ENCODE measurements around the gene RALGAPB.
"Not testable (repeated sequence)": the region's sequence is repeated elsewhere in the genome, so short reads cannot be mapped to it uniquely, and the experiment has no call there.

Gene RALGAPB

DNA sequence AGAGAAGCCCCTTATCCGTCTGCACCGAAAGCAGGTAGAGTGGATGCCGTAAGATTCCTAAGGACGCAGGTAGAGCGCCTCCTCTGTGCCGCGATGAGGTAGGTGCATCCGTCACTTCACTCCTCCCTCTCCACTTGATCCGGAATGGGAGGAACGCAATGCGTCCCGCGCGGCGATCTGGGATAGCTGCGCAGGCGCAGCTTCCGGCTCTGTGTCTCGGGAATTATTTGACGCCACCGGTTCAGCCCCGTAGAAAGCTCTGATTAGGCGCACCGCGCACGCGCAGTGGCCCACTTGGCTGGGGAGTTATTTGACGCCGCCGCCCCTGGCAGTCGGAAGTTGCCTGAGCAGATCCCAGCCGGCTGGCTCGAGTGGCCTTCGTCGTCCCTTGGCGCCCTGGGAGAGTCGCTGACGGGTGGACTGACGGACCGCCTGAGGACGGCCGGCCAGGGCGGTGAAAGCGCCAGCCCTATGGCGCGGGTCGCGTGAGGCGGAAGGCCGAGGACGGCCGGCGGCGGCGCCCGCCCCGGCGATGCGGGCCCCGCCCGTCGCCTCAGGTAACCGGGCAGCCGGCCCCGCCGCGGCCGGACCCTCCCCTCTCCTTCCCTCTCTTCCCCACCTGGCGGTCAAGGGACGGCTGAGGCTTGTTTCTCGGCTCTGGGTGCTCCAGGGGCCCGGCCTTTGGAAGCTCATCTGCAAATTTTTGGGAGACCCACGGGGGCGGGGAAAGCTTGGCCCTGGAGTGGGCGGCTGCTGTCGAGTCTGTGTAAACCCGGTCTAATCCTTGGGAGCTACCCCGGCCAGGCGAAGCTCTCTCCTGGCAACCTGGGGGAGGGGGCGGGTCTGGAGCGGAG, at the start of gene RALGAPB:
TSS of gene RALGAPB (plus strand) at position 331 of the 854 bp plus-strand sequence. CDS start 15,590 bp downstream, outside the sequence.
- peak; percentile 99 for DNase-seq

DNA sequence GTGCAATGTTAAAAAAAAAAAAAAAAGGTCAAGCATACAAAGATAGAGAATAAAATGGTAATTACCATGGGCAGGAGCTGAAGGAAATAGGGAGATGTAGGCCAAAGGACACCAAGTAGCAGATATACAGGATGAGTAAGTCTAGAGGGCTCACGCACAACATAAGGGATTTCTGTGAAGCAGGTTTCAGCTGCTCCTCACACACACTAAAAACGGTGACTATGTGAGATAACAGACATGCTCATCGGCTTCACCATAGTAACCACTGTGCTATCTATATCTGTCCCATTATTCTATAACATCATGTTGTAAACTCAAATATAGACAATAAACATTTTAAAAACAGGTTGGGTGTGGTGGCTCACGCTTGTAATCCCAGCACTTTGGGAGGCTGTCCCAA, 49.1 kb upstream of the RALGAPB start:
- DNase-seq, result no peak

DNA sequence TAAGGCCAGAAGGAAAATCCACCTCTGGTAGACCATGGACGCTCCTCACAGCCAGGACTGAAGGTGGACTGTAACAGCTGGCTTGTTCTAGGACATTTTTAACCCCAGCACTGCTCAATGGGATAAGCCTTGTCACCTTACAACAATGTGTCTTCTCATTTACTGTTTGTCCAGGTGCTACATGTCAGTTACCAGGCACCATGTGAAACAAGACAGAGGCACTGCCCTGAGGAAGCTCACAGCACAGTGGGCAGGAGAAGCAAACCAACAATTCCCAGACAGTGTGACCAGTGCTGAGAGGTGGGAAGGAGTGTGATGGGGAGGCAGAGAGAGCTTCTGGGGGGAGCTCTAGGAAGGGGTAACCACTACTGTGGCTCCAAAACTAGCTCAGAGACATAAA, 48.2 kb upstream of the RALGAPB start:
- DNase-seq, result no peak

DNA sequence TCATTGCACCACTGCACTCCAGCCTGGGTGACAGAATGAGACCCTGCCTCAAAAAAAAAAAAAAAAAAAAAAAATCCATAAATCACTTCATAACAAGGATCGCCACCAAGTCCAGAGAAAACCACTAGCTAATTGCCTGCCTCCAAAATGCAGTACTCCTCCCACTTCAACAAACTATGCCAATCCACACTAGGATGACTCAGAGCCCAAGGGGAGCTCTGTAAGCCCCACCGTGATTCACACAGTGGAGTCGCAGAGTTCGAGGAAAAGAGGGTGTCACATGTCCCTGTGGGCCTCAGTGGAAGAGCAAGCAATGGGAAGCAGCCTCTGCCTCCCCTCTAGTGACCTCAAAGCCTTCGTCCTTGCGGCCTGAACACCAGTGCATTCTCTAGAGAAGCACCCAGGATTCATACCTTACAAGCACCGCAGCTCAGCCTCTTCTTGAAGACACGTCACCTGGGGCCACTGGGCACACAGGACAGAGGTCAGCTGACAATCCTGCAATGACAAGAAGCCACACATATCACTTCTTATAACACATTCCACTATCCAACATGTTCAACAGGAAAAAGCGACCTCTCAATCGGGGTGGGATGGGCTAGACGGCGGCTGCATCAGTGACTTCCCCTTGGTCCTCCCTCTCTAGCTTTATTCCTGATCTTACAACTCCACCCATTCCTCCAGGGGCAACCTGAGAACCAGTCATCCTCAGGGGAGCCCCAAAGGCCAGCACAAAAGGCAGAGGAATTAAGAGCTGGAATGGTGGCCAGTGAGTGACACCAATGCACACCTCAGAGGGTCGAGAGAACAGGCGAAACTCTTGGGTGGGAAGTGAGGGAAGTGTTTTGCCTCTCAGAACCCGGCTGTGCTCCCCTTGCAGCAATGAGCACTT, 46.4 kb upstream of the RALGAPB start:
- DNase-seq, result no peak

DNA sequence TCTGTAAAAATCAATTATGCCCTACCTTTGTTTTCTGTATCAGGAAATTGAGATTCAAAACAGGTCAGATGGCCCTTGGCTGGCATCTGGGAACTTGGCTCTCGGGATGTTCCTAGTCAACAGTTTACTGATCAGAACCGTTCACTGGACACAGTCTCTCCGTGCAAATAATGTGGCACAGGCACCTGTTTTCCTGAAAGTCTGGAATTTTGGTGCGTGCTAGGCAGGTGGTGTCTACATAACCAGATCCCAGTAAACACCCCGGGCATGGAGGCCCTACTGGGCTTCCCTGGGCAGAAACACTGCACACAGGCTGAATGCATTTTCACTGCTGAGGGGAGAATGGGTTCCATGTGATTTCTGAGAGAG, 45.0 kb upstream of the RALGAPB start:
- DNase-seq, result no peak

DNA sequence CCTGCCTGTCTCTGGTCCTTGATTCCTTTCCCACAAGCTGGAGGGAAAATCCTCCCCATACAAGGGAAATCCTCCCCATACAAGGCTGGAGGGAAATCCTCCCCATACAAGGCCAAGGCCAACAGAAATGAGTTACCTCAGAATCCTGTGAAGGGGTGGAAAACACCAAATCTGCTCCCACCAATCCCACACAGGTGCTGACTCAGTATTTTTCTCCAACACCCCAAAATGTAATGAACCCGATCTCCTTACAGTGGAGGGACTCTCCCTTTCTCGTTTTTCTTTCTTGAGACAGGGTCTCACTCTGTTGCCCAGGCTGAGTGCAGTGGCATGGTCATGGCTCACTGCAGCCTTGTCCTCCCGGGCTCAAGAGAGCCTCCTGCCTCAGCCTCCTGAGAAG, 43.8 kb upstream of the RALGAPB start:
- no peak for DNase-seq

DNA sequence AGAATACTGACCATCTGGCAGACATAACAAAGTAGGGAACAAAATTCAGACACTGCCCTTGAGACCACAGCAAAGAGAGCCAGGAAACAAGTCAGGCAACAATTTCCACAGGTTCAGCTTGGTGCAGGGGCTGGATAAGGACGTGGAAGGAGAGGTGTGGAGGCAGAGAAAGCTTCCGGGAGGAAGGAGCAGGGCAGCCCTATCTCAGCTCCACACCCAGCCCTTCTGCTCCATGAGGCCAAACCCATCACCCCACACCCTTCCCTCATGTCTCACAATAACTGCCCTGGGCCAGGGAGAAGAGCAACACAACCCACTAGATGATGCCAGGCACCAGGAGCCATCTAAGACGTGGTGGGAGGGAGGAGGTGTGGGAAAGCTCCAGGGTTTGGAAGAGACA, 43.3 kb upstream of the RALGAPB start:
- no peak for DNase-seq

DNA sequence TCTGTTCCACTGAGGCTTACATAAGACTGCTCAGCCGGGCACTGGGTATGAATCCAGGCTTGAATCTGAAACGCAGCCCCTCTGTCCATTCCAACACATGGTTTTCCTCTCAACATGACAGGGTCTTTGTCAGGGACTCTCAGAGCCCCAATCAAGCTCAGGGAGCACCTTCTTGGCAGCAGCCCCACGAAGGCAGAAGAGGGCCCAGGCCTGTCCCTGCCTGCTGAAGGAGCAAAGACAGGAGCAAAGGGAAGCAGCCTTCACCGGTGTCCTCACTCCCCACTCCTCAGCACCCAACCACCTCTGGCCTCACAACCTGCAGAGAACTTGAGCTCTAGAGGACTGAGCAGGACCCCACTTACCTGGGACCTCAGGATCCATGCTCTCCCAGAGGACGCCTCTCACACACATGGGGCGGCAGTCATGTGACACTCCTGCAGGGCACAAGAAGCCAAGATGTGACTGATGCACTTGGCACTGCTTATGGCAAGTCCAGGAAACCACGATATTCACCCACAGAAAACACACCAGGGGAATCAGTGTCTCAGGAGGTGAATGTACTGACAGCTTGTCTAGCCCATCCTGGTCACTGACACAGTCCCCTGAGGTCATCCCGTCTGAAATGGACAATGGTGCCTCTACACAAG, 41.8 kb upstream of the RALGAPB start:
- DNase-seq, result no peak

DNA sequence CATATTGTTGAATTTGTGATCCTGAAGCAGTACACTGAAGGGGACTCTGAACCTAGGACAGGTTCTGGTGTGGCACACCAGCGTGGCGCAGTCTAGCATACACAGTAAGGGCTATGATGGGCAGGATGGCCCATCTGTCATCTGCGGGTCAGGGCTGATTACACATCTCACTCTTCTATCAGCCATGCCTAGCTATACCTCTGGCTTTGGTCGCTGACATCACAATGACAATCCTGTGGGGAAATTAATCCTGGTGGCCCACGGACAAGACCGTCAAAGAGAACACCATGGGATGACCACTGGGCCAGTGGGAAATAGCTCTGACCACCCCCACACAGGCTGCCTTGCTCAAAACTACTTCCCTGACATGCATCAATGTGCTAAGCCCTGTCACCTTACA, 40.4 kb upstream of the RALGAPB start:
- no peak for DNase-seq

DNA sequence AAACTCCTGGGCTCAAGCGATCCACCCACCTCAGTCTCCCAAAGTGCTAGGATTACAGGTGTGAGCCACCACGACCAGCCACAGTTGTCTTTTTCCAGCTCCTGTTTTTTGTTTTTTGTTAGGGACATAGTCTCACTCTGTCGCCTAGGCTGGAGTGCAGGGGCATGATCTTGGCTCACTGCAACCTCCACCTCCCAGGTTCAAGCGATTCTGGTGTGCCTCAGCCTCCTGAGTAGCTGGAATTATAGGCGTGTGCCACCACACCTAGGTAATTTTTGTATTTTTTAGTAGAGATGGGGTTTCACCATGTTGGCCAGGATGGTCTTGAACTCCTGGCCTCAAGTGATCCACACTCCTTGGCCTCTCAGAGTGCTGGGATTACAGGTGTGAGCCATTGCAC, 39.8 kb upstream of the RALGAPB start:
- DNase-seq, result not testable (repeated sequence)

DNA sequence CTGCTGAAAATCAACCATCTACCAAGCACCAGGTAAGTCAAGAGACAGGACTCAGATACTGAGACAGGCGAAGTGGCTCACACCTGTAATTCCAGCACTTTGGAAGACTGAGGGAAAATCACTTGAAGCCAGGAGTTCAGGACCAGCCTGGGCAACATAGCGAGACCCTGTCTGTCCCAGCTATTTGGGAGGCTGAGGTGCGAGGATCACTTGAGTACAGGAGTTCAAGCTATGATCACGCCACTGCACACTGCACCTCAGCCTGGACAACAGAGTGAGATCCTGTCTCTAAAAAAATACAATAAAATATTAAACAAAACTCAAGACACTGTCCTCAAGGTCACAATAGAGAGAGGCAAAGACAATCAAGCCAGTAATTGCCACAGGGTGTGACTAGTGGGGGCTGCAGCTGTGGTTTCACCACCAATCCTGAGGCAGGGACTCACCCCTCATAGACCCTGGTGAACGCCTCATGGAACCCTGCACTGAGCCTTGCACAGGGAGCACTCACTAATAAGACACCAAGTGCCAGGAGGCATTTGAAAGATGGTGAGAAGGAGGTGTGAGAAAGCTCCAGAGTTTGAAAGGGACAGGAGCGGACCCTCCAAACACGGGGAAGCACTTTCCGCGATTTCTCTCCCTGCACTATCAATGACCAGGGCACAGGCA, 39.2 kb upstream of the RALGAPB start:
- DNase-seq, result no peak

DNA sequence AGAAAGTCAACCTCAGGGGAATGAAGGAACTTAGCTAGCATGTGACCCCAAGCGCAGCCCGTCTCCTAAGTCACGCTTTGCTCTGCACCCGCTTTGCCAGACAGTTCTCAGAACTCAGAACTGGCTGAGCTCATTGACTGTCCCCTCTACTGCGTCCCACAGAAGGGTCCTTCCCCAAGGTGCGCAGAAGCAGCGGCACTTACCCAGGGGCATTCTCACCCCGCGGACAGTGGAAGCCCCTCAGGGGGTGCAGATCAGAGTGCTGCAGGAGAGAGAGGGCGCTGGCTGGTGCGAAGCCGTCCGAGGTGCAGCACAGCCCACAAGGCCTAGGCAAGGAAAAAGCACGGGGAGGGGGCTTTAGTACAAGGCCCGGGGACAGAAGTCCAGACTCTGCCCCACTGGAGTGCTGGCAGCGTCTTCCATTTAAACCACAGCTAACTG, 38.3 kb upstream of the RALGAPB start:
- peak; percentile 72 for DNase-seq

DNA sequence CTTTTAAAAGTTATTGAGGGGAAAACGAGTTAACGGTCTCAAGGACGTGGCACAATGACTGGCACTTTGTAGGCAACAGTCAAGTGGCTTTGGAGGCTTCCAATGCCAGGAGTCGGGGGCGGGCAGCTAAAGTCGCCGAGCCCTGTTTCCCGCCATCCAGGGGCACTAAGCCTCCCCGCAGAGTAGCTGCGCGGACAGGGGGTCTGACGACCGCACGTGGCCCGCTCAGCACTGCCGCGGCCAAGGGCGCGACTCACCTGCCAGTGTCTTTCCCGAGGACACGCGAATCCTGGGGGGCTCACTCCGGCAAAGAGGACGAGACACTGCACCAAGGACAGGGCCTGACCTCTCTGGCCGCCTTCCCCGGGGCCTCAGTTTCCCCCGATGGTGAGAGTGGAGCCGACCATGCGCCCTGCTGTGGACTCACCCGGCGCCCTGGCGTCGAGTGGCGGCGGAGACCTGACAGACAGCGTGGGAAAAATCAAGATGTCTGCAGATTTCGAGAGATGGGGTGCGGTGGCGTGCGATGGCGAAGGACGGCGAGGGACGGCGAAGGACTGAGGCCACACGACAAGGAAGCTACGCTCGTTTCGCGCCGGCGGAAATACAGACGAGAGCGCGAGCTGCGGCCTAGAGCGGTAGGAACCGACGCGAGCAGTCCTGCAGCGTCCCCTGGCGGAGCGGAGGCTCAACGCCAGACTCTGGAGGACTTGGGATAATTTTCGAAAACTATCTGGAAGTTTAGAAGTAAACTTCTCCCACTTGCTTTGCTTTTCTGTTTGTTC, 37.7 kb upstream of the RALGAPB start, which contains the start of gene SNHG17:
TSS of gene SNHG17 (minus strand) at position 559 of the 785 bp plus-strand sequence.
- peak; percentile 97 for DNase-seq

DNA sequence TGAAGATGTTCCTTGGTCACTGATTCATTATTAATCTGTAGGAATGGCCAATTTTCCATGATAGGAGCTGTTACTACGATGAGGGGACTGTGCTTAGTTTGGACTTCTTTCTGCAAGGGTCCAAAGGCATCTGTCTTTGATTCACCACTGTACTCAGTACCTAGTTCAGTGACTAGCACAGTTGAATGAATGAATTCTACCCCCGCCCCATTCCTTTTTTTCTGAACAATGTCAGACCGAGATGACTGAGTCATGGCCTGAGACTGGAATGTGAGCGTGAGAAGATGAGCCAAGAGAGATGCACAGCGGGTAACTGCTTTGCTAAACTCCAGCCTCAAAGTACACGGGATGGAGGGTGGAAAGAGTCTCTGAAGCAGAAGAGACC, 37.1 kb upstream of the RALGAPB start:
- DNase-seq, result no peak

DNA sequence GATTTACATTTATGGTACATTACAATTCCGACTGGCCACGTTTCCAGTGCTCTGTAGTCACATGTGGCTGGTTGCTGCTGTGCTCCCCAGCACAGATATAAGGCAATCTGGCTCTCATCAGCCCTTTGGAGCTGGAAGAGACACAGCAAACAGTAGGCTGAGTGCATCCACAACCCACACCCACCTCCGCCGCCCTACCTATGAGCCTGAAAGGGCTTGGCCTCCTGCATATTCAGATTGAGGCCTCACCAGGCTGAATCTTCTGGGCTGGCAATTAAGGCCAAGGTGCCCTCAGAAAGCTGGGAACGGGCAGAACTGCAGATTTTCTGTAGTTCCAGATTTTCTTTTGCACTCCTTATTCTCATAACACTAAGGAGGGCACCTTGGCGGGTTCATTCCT, 34.8 kb upstream of the RALGAPB start:
- no peak for DNase-seq

DNA sequence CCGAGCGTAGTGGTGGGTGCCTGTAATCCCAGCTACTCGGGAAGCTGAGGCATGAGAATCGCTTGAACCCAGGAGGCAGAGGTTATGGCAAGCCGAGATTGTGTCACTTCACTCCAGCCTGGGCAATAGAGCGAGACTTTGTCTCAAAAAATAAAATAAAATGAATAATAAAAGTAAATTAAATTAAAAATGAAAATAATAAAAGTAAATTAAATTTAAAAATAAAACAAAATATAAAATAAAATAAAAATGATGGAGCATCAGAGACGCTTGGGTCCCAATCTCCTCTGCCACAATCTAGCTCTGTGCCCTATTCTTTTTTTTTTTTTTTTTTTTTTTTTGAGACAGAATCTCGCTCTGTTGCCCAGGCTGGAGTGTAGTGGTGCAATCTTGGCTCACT, 31.5 kb upstream of the RALGAPB start:
- not testable (repeated sequence) for DNase-seq

DNA sequence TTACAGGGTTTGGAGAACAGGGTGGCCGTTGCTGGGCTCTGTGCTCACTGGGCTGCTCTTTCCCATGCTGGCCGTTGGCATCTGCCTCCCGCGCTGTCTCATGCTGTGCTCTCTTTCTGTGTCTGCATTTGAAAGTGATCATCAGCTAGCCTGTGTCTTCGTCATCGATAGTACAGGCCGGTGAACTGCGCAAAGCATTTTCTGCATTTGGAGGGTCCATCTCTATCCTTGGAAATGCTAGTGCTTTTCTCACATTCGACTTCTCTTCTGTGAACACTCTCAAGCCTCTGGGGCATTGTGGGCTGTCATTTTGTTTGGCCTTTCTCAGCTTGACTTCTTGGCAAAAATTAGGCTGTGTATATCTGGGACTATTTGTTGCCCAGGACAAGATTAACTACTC, 30.7 kb upstream of the RALGAPB start:
- no peak for DNase-seq

DNA sequence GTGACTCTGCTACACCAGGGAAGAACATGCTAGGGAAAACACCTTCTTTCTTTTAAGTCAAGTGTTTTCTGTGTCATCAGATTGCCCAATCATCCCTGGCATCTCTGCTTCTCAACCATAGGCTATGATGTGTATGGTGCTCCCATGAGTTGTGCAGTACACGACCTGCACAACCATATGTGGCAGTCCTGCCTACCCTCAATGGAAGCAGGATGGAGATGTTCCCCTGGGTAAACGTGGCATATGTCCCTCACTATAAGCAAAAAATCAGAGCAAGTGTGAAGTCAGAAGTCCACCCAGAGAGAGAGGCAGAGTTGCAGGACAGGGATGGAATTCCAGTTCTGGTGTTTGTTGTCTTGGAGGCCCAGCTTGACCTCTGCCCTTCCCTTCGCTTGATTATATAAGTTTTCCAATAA, 27.3 kb upstream of the RALGAPB start:
- no peak for DNase-seq

DNA sequence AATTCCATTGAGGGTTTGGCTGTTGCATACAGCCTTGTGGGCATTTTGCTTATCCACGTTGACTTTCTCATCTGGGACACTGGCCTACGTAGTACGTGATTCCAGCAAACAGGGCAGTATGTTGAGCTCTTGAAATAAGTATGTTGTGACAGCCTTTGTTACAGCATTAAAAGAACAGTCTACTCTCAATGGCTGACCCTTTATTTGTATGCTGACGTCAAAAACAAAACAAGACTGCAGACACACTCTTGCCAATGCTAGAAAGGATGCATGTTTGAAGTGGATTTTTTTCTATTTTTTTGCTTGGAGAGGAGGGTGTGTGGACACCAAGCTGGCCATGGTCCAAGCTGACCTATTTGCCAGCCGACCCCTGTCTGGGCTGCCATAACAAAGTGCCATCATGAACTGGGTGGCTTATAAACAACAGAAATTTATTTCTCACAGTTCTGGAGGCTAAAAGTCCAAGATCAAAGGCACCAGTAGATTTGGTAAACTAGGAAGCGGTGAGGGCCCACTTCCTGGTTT, 26.7 kb upstream of the RALGAPB start:
- no peak for DNase-seq

DNA sequence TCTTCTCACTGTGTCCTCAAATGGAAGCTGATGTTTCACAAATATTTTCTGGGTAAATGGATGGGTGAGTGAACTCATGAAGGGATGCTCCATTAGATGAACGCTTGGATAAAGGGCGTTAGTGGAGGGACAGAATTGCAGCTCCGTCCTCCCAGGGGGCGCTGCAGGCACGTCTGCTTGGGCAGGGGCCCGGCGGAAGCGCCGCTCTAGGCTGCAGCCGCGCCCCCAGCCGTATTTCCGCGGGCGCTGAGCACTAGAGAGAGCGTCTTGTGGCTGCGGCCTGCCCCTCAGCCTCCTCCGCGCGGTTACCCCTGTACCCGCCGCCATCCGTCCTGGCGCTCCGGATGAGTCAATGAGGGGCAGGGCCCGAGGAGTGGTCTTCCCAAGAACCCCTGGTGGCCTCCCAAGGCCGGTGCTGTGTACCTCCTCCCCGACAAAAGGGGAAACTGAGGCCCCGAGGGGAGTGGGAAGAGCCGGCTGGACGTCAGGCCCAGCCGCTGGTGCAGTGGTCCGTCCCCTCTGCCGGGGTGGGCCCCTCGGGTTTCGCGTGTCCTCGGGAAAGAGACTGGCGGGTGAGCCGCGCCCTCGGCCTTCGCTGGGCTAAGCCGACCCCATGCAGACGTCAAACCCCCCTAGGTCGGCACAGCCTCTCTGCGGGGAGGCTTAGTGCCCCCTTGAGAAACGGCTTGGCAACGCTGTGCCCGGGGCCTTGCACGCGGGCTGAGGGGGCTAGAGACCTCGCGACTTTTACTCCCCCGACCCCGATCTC, 26.0 kb upstream of the RALGAPB start:
- DNase-seq, result peak; percentile 96

DNA sequence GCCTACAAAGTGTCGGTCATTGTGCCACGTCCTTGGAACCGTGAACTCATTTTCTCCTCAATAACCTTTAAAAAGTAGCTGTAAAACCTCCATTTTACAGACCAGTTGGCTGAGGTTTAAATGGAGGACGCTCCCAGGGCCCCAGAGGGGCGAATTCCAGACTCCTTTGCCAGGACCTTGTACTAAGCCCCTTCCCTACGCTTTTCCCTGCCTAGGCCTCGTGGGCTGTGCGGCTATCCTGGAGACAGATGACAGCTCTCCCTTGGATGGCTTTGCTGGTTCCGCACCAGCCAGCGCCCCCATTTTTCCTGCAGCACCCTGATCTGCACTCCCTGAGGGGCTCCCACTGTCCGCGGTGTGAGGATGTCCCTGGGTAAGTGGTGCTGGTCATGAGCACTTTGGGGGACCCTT, 25.4 kb upstream of the RALGAPB start:
- DNase-seq, result no peak

Measured in hematopoietic multipotent progenitor cell treated with erythropoietin and hydrocortisone succinate and interleukin-3 and kit ligand, for 4 days (in vitro differentiated cells).